Hepatocyte (in vitro differentiated cells): ENCODE results near the gene RNF217. TPM values are rescaled to one million over a fixed set of nuclear protein-coding genes. Genes with fewer than 3 reads are reported as not detected.

ENCODE experiments used
- DNase-seq: peaks from one replicate; pipeline ENCODE4 v3.0.0-alpha.2; 2016; ENCODE audit warnings: low spot score
- H2AFZ ChIP-seq: fragments of 200-600 bp; sonication (generic); 2 replicates; pipeline ENCODE4 v1.6.0; 2016; ENCODE audit warnings: antibody characterized with exemption, mild to moderate bottlenecking
- H3K27ac ChIP-seq: fragments of 200-600 bp; sonication (generic); 2 replicates; pipeline ENCODE4 v1.5.1; 2016; ENCODE audit warnings: mild to moderate bottlenecking
- H3K27me3 ChIP-seq: fragments of 200-600 bp; sonication (generic); 2 replicates; pipeline ENCODE4 v1.6.1; 2016
- H3K36me3 ChIP-seq: fragments of 200-600 bp; sonication (generic); replicated peaks from 2 replicates; pipeline ENCODE4 v1.5.1; 2016; ENCODE audit warnings: low read depth; ENCODE audit not compliant: insufficient read depth
- H3K4me1 ChIP-seq: fragments of 200-600 bp; sonication (generic); 2 replicates; pipeline ENCODE4 v1.5.1; 2016; ENCODE audit warnings: mild to moderate bottlenecking, moderate library complexity; ENCODE audit not compliant: insufficient read depth
- H3K4me2 ChIP-seq: fragments of 200-600 bp; sonication (generic); 2 replicates; pipeline ENCODE4 v1.6.0; 2016
- H3K4me3 ChIP-seq: fragments of 200-600 bp; sonication (generic); 2 replicates; pipeline ENCODE4 v1.5.1; 2016; ENCODE audit warnings: mild to moderate bottlenecking
- H3K79me2 ChIP-seq: fragments of 200-600 bp; sonication (generic); 2 replicates; pipeline ENCODE4 v1.6.0; 2017; ENCODE audit warnings: mild to moderate bottlenecking
- H3K9me2 ChIP-seq: fragments of 200-600 bp; sonication (generic); replicated peaks from 2 replicates; pipeline ENCODE4 v1.6.0; 2017; ENCODE audit warnings: mild to moderate bottlenecking; ENCODE audit not compliant: insufficient read depth
- H3K9me3 ChIP-seq: fragments of 200-600 bp; sonication (generic); 2 replicates; pipeline ENCODE4 v1.5.1; 2016; ENCODE audit warnings: low read depth, mild to moderate bottlenecking
- H4K20me1 ChIP-seq: fragments of 200-600 bp; sonication (generic); 2 replicates; pipeline ENCODE4 v1.6.0; 2016; ENCODE audit warnings: mild to moderate bottlenecking; ENCODE audit not compliant: insufficient read depth, poor library complexity, severe bottlenecking
- EZH2 ChIP-seq: fragments of 200-600 bp; sonication (generic); IDR thresholded peaks from 2 replicates; pipeline ENCODE4 v1.6.1; 2016; ENCODE audit warnings: antibody characterized with exemption, mild to moderate bottlenecking, borderline replicate concordance
- EZH2phosphoT487 ChIP-seq: fragments of 200-600 bp; sonication (generic); IDR thresholded peaks from one replicate; pipeline ENCODE4 v1.6.1; 2018; ENCODE audit warnings: antibody characterized with exemption, mild to moderate bottlenecking, low read depth, moderate library complexity; ENCODE audit not compliant: unreplicated experiment, severe bottlenecking
- WGBS: methylation state at CpG from one replicate; pipeline ENCODE4 v1.1.6; 2016; ENCODE audit warnings: low lambda C conversion rate; ENCODE audit errors: missing lambda C conversion rate; 5-methylcytosine and 5-hydroxymethylcytosine counted together
- polyA plus RNA-seq: library from polyadenylated mRNA; unstranded; fragments of >200 nt; fragmentation: Nextera tagmentation; extraction: Ambion mirVana; gene quantifications from 2 replicates; pipeline ENCODE4 v1.2.1, GENCODE V29; 2016
- total RNA-seq: library from RNA; depleted of rRNA; stranded (reverse); fragments of >200 nt; gene quantifications from 2 replicates; pipeline ENCODE4 v1.2.3, GENCODE V29; 2014
- TF ChIP-seq, protein P1 (sequence below): fragments of 200-600 bp; sonication (generic); IDR thresholded peaks from 2 replicates; pipeline ENCODE4 v1.5.1; 2016; ENCODE audit warnings: antibody characterized with exemption, mild to moderate bottlenecking; ENCODE audit not compliant: poor library complexity

RNF217 gene
- total and polyA plus RNA-seq, 2 experiments from 2014 or later, result 8.8 to 18.4 TPM

DNA sequence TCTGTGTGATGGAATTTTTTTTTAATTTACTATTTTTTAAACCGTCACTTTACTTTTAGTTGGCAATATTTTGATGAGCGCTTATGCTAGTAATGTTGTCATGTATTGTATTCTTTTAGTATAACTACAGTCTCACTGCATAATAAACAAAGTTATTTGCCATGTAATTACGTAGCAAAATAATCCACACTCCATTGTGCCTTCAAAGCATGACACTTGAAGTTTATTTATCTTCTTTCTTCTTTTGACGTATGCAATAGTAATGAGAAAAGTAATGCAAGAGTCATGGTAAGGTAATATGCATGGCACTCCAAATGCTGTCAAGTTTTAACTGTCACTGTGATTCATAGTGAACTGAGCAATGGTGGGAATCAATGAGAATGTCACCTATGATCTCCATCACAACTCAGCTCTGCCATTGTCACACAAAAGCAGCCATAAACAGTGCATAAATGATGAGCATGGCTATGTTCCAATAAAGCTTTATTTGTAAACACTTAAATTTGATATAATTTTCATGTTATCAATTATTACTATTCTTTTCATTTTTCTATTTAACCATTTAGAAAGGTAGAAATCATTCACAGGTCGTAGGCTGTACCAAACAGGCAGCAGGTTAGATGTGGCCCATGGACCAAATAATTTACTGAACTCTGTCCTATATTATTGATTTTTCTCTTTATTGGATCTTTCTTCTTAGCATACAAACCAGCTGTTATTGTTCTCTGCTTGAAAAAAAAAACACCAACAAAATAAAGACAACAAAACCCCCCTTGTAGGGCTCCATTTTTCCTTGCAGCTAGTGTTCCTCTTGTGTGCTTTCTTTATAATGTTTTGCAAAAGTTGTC lies 27.1 kb downstream of the RNF217 start:
- Histone ChIP-seq H3K9me2 (no peaks in the 10 kb centered on the region), H3K4me2 (no peak overlapping the region), H3K79me2 (peaks cover 30% of the 10 kb centered on the region), H4K20me1 (no peaks in the 10 kb centered on the region), H2AFZ (no peak overlapping the region), H3K27ac (no peak overlapping the region), H3K36me3 (no peaks in the 10 kb centered on the region), H3K27me3 (no peaks in the 10 kb centered on the region), H3K4me3 (no peak overlapping the region), H3K9me3 (no peaks in the 10 kb centered on the region), H3K4me1 (no peaks in the 10 kb centered on the region)
- 95% methylated on average over 5 of the region's 5 CpGs for WGBS
- TF ChIP-seq, protein P1, sequence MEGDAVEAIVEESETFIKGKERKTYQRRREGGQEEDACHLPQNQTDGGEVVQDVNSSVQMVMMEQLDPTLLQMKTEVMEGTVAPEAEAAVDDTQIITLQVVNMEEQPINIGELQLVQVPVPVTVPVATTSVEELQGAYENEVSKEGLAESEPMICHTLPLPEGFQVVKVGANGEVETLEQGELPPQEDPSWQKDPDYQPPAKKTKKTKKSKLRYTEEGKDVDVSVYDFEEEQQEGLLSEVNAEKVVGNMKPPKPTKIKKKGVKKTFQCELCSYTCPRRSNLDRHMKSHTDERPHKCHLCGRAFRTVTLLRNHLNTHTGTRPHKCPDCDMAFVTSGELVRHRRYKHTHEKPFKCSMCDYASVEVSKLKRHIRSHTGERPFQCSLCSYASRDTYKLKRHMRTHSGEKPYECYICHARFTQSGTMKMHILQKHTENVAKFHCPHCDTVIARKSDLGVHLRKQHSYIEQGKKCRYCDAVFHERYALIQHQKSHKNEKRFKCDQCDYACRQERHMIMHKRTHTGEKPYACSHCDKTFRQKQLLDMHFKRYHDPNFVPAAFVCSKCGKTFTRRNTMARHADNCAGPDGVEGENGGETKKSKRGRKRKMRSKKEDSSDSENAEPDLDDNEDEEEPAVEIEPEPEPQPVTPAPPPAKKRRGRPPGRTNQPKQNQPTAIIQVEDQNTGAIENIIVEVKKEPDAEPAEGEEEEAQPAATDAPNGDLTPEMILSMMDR, result no peak
- TF ChIP-seq EZH2, result no peak
- no peak for TF ChIP-seq EZH2phosphoT487
- DNase-seq, result no peak

DNA sequence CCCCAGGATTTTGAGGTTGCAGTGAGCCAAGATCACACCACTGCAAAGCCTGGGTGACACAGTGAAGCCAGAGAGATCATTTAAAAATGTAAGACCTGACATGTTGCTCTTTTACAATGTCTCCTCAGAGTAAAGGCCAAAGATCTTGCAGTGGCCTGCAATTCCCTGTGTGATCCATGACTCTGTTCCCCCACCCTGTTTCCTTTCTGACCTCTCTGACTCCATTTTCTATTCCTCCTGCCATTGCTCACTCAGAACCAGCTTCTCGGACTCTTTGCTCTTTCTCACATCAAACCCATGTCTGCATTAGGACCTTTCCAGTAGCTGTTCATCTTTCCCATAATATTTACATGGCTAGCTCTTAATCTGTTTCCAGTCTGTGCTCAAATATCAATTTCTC lies 28.8 kb downstream of the RNF217 start:
- no peak overlapping the region for H2AFZ ChIP-seq
- H3K9me3 ChIP-seq, result no peaks in the 10 kb centered on the region
- no peaks in the 10 kb centered on the region for H4K20me1 ChIP-seq
- H3K79me2 ChIP-seq, result peaks cover 39% of the 10 kb centered on the region
- no peak overlapping the region for H3K27ac ChIP-seq
- no peaks in the 10 kb centered on the region for H3K4me1 ChIP-seq
- no peak overlapping the region for H3K4me3 ChIP-seq
- H3K9me2 ChIP-seq, result no peaks in the 10 kb centered on the region
- H3K27me3 ChIP-seq, result no peaks in the 10 kb centered on the region
- no peaks in the 10 kb centered on the region for H3K36me3 ChIP-seq
- WGBS, result 100% methylated on average over 1 of the region's 1 CpG
- TF ChIP-seq, protein P1, result no peak
- TF ChIP-seq EZH2 (no peak), EZH2phosphoT487 (no peak)
- no peak for DNase-seq
- no peak overlapping the region for H3K4me2 ChIP-seq

DNA sequence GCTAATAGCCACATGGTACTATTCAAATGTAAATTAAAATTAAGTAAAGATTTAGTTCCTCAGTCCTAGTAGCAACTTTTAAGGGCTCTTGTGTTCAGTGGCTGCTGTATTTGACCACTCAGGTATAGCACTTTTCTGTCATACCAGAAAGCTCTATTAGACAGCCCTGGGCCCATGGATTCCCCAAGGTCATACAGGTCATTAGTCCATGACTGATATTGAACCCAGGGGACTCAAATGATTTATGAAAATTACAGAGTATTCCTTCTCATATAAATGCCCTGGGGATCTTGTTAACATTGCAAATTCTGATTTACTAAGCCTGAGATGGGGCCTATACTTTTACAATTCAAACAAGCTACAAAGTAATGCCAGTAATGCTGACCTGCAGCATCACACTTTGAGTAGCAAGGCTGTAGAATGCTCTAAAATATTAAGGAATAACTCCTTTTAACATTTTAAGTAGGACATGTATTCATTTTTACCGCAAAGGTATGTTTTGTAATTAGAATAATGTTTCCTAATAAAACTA lies 29.6 kb downstream of the RNF217 start:
- no peak for DNase-seq
- H3K27ac ChIP-seq, result no peak overlapping the region
- no peaks in the 10 kb centered on the region for H3K4me1 ChIP-seq
- TF ChIP-seq, protein P1, result no peak
- H4K20me1 ChIP-seq, result no peaks in the 10 kb centered on the region
- no peak overlapping the region for H3K4me2 ChIP-seq
- no peaks in the 10 kb centered on the region for H3K27me3 ChIP-seq
- 97% methylated on average over 1 of the region's 1 CpG for WGBS
- H2AFZ ChIP-seq, result no peak overlapping the region
- peaks cover 38% of the 10 kb centered on the region for H3K79me2 ChIP-seq
- no peaks in the 10 kb centered on the region for H3K9me3 ChIP-seq
- H3K36me3 ChIP-seq, result no peaks in the 10 kb centered on the region
- H3K9me2 ChIP-seq, result no peaks in the 10 kb centered on the region
- H3K4me3 ChIP-seq, result no peak overlapping the region
